Astrocyte of the cerebellum (primary cell): Measurements from ENCODE around the gene KCNIP4.

Experiments used
- DNase-seq: peaks from one replicate; pipeline ENCODE4 v3.0.0-alpha.2; 2011; ENCODE audit warnings: low read depth
- H3K4me3 ChIP-seq: 2 replicates; pipeline ENCODE4 v1.5.1; 2011; ENCODE audit warnings: mild to moderate bottlenecking, low read depth, low read length, moderate library complexity
- CTCF ChIP-seq: IDR thresholded peaks from 2 replicates; pipeline ENCODE4 v1.5.1; 2012; ENCODE audit warnings: low read length, low read depth, moderate library complexity, mild to moderate bottlenecking; ENCODE audit errors: missing control alignments
- in situ Hi-C: cut with HindIII; loops from 2 replicates; pipeline ENCODE4 v1.10.0; 2017; ENCODE audit warnings: low sequenced_read_pairs

KCNIP4 gene

DNA sequence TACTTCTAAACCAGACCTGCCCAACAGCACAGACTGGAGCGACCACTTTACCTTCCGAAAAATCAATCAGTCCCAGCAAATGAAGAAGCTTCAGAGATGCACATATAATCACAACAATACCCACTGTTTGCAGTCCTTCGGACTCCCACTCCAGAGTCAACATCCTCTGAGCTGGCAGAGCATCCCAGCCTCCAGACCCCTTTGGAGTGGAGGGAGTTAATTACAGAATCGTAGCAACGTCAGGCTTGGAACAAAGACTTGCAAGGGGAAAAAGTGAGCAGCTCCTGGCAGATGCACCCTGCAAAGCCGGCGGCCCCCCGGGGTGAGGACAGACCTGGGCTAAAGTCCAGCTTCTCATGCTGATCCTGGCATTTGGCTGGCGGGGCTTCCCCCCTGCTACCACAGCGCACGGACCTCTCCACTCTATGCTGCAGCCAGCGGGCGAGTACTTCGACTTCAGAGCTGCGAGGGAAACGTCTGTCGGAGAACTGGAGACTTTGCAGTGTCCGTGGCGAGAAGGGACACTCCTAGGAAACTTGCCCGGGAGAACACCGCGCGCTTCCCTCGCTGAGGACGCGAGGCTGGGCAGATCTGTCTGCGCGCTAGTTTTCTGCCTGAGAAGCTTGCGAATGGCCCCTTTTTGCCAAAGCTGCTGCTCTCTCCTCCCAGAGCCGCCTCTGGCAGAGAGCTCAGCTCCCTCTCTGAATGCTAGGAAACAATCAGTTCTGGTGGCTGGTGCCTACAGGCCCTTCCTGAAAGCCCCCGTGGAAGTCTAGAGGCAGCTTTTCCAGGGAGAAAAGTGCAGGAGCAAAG, 964.6 kb downstream of the KCNIP4 start:
- TF ChIP-seq CTCF: no peak
- in situ Hi-C loops: no loop called here
- no peak for DNase-seq
- peak overlapping the region; percentile 15 for H3K4me3 ChIP-seq

- TF ChIP-seq CTCF: no peak
- in situ Hi-C loops: no loop called here
These were observed 966.0 kb downstream of the KCNIP4 start for GRCh38 chr4:20982544-20982943.

GRCh38 chr4:20960291-20960690, 988.3 kb downstream of the KCNIP4 start:
- H3K4me3 ChIP-seq: no peak overlapping the region
- DNase-seq: no peak
- in situ Hi-C loops: no loop called here
- no peak for TF ChIP-seq CTCF

More at GRCh38 chr4:20982544-20982943, 966.0 kb downstream of the KCNIP4 start:
- no peak for DNase-seq
- H3K4me3 ChIP-seq: no peak overlapping the region

- no peak for TF ChIP-seq CTCF
These were observed 994.0 kb downstream of the KCNIP4 start for GRCh38 chr4:20954541-20954940.

DNA sequence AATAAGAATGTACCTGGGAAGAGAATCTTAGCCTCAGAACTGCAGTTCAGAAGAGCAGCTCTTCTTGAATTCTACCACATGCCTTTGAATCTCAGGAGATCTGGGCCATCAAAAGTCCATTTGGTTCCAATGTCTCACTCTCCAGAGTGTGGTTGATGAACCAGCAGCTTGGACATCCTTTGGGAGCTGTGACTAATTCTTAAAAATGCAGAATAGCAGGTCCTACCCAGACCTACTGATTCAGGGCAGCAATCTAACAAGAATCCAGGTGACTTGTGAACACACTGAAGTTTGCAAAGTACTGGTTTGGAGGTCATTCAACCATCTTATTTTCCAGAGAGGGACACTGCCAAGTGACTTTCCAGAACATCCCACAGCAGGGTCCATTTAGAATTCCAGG, 1003.6 kb downstream of the KCNIP4 start:
- TF ChIP-seq CTCF: no peak
- no peak overlapping the region for H3K4me3 ChIP-seq
- in situ Hi-C loops: no loop called here
- DNase-seq: no peak

More at GRCh38 chr4:20954541-20954940, 994.0 kb downstream of the KCNIP4 start:
- DNase-seq: no peak
- no peak overlapping the region for H3K4me3 ChIP-seq
- in situ Hi-C loops: no loop called here

DNA sequence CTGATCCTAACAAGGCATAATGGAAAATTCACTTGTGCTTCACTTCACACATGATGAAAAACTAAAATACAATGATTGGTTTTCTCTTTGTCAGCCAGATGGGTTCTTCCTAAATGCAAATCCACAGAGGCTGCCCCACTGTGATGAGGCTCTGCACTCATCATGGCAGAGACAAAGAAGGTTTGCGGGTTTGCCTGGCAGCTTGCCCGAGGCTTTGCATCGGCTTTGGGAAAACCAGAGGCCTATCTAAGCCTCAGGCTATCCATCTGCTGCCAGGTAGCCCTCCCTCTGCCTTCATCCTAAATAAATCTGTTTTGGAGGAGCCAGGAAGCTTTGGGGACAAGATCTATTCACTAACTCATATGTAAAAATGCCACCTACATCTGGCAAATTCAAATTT, 1004.1 kb downstream of the KCNIP4 start:
- no peak for DNase-seq
- in situ Hi-C loops: no loop called here
- TF ChIP-seq CTCF: no peak
- H3K4me3 ChIP-seq: no peak overlapping the region

DNA sequence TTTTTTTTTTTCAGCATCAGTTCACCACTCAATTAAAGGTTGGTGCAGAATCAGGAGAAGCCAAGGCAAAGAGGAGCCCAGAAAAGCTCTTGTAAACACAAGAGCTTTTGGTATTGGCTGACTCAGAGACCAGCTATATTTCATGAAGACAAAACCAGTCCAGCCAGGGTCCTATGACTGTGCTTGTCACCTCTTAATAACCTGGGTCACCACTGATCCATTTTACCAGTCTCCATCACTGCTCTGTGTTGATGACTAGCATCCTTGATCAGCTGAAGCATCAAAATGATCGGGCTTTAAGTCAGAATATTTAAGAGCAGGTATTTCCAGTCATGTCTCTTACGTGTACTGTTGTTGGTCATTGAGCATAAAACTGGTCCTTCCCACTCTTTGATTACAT, 1010.4 kb downstream of the KCNIP4 start:
- DNase-seq: no peak
- no peak for TF ChIP-seq CTCF
- in situ Hi-C loops: no loop called here
- H3K4me3 ChIP-seq: no peak overlapping the region
